NCI-H128 (cell line): ENCODE measurements around the gene THOC5.
"Not testable (repeated sequence)": the region's sequence is repeated elsewhere in the genome, so short reads cannot be mapped to it uniquely, and the experiment has no call there.

Source experiments
- DNase-seq: peaks from one replicate; lab custom pipeline; 2025; ENCODE audit not compliant: unreplicated experiment; lab: John Stamatoyannopoulos, UW

The THOC5 gene

GRCh38 chr22:29553351-29554224 lies at the start of gene THOC5:
THOC5 (minus strand) TSS chr22:29553757; CDS start chr22:29549147, 4,610 bp downstream.
- peak; percentile 86 for DNase-seq

GRCh38 chr22:29598684-29599020 lies 45.1 kb upstream of the THOC5 start:
- no peak for DNase-seq

GRCh38 chr22:29597871-29598683 lies 44.5 kb upstream of the THOC5 start:
- DNase-seq: not testable (repeated sequence)

- DNase-seq: no peak
These were observed 42.9 kb upstream of the THOC5 start for GRCh38 chr22:29596408-29596807.

GRCh38 chr22:29594447-29594846 lies 40.9 kb upstream of the THOC5 start:
- DNase-seq: not testable (repeated sequence)

GRCh38 chr22:29593923-29594322 lies 40.4 kb upstream of the THOC5 start:
- DNase-seq: no peak

- no peak for DNase-seq
These were observed 34.6 kb upstream of the THOC5 start for GRCh38 chr22:29587938-29588699.

GRCh38 chr22:29586193-29586705 lies 32.7 kb upstream of the THOC5 start:
- DNase-seq: not testable (repeated sequence)

- no peak for DNase-seq
These were observed 31.4 kb upstream of the THOC5 start for GRCh38 chr22:29584975-29585374.

- no peak for DNase-seq
These were observed 28.2 kb upstream of the THOC5 start for GRCh38 chr22:29581799-29582198.

- DNase-seq: no peak
These were observed 26.7 kb upstream of the THOC5 start for GRCh38 chr22:29580200-29580810.

- no peak for DNase-seq
These were observed 25.1 kb upstream of the THOC5 start for GRCh38 chr22:29578462-29579200.

- DNase-seq: no peak
These were observed 21.3 kb upstream of the THOC5 start for GRCh38 chr22:29574762-29575450.

- no peak for DNase-seq
These were observed 17.5 kb upstream of the THOC5 start for GRCh38 chr22:29570912-29571549.

- DNase-seq: no peak
These were observed 16.9 kb upstream of the THOC5 start for GRCh38 chr22:29570456-29570855.

GRCh38 chr22:29569011-29569678 lies 15.6 kb upstream of the THOC5 start:
- no peak for DNase-seq

GRCh38 chr22:29567338-29567737 lies 13.8 kb upstream of the THOC5 start:
- DNase-seq: no peak

GRCh38 chr22:29566513-29566912 lies 13.0 kb upstream of the THOC5 start:
- not testable (repeated sequence) for DNase-seq
